Neural crest cell (in vitro differentiated cells): Measurements from ENCODE around the gene MPP7. TPM values are rescaled to one million over a fixed set of nuclear protein-coding genes. Genes with fewer than 3 reads are reported as not detected.
A peak's percentile ranks its signal among the peaks of the same experiment; 100 is the strongest.
"Not testable (repeated sequence)": the region's sequence is repeated elsewhere in the genome, so short reads cannot be mapped to it uniquely, and the experiment has no call there.

Experiments
- DNase-seq: peaks from one replicate; pipeline ENCODE4 v3.0.0; 2021; ENCODE audit warnings: low read depth, mixed read lengths, low spot score
- H3K27ac Mint-ChIP-seq: one replicate; pipeline ENCODE4 v1.8.0; 2021; ENCODE audit warnings: mild to moderate bottlenecking, mixed read lengths; ENCODE audit not compliant: unreplicated experiment
- H3K27me3 Mint-ChIP-seq: 2 replicates; pipeline ENCODE4 v1.8.0; 2021; ENCODE audit warnings: low read depth, mild to moderate bottlenecking, mixed read lengths
- H3K36me3 Mint-ChIP-seq: 2 replicates; pipeline ENCODE4 v1.8.0; 2021; ENCODE audit warnings: low read depth, mild to moderate bottlenecking, mixed read lengths
- H3K4me1 Mint-ChIP-seq: 2 replicates; pipeline ENCODE4 v1.8.0; 2021; ENCODE audit warnings: mixed read lengths
- H3K4me3 Mint-ChIP-seq: one replicate; pipeline ENCODE4 v1.8.0; 2021; ENCODE audit warnings: mild to moderate bottlenecking, mixed read lengths
- H3K9me3 Mint-ChIP-seq: 2 replicates; pipeline ENCODE4 v1.8.0; 2021; ENCODE audit warnings: mixed read lengths
- long read RNA-seq: library from polyadenylated mRNA; unstranded; transcript quantifications from one replicate; pipeline ENCODE4 v2.0.0, GENCODE V29; 2020
- total RNA-seq: library from RNA; stranded (reverse); gene quantifications from 2 replicates; pipeline ENCODE4 v1.2.1, GENCODE V29; 2021
- TF ChIP-seq, protein P1 (sequence below): fragments of 200-600 bp; sonication (generic); conservative IDR thresholded peaks from 2 replicates; pipeline ENCODE4 v1.5.0; 2021; ENCODE audit warnings: antibody characterized with exemption, mild to moderate bottlenecking

MPP7 gene
- 2.3 TPM in 2 replicates for total RNA-seq
- long read RNA-seq, partial matches to known transcripts: 2 of 3 reads
- long read RNA-seq, other reads (novel, unspliced or antisense): 1 of 3 reads

DNA sequence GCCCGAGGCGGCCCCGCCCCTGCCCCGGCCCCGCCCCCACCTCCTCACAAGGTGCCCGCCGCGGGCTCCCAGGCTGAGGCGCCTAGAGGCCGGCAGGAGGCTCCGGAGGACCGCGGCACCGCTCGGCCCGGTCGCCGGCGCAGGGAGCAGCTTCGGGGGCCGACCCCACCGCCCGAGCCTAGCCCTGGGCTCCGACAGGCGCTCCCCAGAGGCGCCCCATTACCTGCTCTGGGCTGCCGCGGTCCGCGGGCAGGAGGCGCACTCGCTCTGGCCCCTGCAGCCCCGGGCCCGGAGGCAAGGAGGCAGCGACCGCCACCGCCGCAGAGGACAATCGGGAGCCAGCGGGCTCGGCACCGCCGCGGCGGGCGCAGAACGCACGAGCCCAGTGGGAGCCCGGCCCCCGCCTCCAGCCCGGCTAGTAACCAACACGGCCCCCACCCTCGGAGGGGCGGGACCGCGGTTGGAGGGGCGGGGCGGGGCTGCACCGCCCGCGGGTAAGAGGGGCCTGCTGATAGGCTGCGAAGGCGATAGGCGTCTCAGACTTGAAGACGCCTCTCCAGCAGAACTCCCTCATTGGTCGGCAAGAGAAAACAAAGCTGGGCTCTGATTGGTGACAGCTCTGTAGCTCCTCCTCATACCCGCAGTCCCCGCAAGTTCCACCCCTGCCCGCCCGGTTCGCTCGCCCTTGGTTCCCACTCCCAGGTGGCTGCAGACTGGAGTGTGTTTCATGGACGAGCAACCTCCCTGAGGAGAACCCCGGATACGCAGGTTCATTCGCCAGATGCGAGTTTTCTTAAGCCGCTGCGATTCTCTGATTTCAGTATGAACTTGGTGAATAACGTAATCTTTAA, at the start of gene MPP7:
TSS of gene MPP7 (minus strand) at position 427 of the 851 bp plus-strand sequence. CDS start 64,460 bp downstream, outside the sequence.
- Mint-ChIP-seq H3K36me3 (no peaks in the 10 kb centered on the region), H3K4me3 (peak within 1 kb of the TSS; percentile 92), H3K27ac (no peak within 1 kb of the TSS), H3K27me3 (peaks cover 62% of the 10 kb centered on the region), H3K4me1 (peaks cover 10% of the 10 kb centered on the region), H3K9me3 (no peaks in the 10 kb centered on the region)
- DNase-seq: peak; percentile 88
- TF ChIP-seq, protein P1, sequence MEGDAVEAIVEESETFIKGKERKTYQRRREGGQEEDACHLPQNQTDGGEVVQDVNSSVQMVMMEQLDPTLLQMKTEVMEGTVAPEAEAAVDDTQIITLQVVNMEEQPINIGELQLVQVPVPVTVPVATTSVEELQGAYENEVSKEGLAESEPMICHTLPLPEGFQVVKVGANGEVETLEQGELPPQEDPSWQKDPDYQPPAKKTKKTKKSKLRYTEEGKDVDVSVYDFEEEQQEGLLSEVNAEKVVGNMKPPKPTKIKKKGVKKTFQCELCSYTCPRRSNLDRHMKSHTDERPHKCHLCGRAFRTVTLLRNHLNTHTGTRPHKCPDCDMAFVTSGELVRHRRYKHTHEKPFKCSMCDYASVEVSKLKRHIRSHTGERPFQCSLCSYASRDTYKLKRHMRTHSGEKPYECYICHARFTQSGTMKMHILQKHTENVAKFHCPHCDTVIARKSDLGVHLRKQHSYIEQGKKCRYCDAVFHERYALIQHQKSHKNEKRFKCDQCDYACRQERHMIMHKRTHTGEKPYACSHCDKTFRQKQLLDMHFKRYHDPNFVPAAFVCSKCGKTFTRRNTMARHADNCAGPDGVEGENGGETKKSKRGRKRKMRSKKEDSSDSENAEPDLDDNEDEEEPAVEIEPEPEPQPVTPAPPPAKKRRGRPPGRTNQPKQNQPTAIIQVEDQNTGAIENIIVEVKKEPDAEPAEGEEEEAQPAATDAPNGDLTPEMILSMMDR: peak; percentile 55

- peaks cover 5% of the 10 kb centered on the region for H3K27me3 Mint-ChIP-seq
- no peaks in the 10 kb centered on the region for H3K4me1 Mint-ChIP-seq
- TF ChIP-seq, protein P1: no peak
- H3K36me3 Mint-ChIP-seq: no peaks in the 10 kb centered on the region
- no peak overlapping the region for H3K27ac Mint-ChIP-seq
- peaks cover 5% of the 10 kb centered on the region for H3K9me3 Mint-ChIP-seq
- no peak overlapping the region for H3K4me3 Mint-ChIP-seq
- no peak for DNase-seq
These were observed 47.0 kb upstream of the MPP7 start for GRCh38 chr10:28349892-28350291.

- no peaks in the 10 kb centered on the region for H3K4me1 Mint-ChIP-seq
These were observed 41.4 kb upstream of the MPP7 start for GRCh38 chr10:28343987-28344895.

GRCh38 chr10:28343252-28343651, 40.4 kb upstream of the MPP7 start:
- no peaks in the 10 kb centered on the region for H3K4me1 Mint-ChIP-seq
- peaks cover 12% of the 10 kb centered on the region for H3K9me3 Mint-ChIP-seq

More at GRCh38 chr10:28343987-28344895, 41.4 kb upstream of the MPP7 start:
- Mint-ChIP-seq H3K9me3 (peaks cover 12% of the 10 kb centered on the region), H3K36me3 (no peaks in the 10 kb centered on the region), H3K27me3 (peaks cover 5% of the 10 kb centered on the region), H3K4me3 (no peak overlapping the region), H3K27ac (no peak overlapping the region)
- TF ChIP-seq, protein P1: no peak
- DNase-seq: no peak

GRCh38 chr10:28341679-28342078, 38.8 kb upstream of the MPP7 start:
- not testable (repeated sequence) for H3K4me1 Mint-ChIP-seq, H3K9me3 Mint-ChIP-seq, H3K36me3 Mint-ChIP-seq, H3K27ac Mint-ChIP-seq, H3K27me3 Mint-ChIP-seq, H3K4me3 Mint-ChIP-seq, DNase-seq

More at GRCh38 chr10:28343252-28343651, 40.4 kb upstream of the MPP7 start:
- H3K27ac Mint-ChIP-seq: no peak overlapping the region
- no peak overlapping the region for H3K4me3 Mint-ChIP-seq
- TF ChIP-seq, protein P1: no peak
- H3K36me3 Mint-ChIP-seq: no peaks in the 10 kb centered on the region
- H3K27me3 Mint-ChIP-seq: peaks cover 5% of the 10 kb centered on the region
- no peak for DNase-seq
